NOMO-1 treated with DMSO at 0.1 percent for 48 hours (cell line): ENCODE measurements around the gene AGBL1.

Source experiments
- DNase-seq: peaks from one replicate; lab custom pipeline; 2025; ENCODE audit not compliant: unreplicated experiment; lab: John Stamatoyannopoulos, UW

Gene AGBL1

DNA sequence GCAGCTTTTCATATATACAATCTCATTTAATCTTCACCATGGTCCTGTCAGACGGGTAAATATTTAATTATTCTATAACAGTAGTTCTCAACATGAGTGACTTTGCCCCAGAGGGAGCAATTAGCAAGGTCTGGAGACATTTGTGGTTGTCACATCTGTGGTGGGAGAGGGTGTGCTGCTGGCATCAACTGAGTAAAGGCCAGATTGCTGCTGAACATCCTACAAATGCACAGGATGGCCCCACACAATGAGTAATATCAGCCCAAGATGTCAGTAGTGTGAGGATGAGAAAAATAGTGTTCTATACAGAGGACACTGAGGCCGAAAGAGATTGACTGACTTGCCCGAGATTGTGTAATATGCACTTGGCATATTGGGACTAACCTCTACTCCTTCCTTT lies 156.0 kb downstream of the AGBL1 start:
- no peak for DNase-seq

DNA sequence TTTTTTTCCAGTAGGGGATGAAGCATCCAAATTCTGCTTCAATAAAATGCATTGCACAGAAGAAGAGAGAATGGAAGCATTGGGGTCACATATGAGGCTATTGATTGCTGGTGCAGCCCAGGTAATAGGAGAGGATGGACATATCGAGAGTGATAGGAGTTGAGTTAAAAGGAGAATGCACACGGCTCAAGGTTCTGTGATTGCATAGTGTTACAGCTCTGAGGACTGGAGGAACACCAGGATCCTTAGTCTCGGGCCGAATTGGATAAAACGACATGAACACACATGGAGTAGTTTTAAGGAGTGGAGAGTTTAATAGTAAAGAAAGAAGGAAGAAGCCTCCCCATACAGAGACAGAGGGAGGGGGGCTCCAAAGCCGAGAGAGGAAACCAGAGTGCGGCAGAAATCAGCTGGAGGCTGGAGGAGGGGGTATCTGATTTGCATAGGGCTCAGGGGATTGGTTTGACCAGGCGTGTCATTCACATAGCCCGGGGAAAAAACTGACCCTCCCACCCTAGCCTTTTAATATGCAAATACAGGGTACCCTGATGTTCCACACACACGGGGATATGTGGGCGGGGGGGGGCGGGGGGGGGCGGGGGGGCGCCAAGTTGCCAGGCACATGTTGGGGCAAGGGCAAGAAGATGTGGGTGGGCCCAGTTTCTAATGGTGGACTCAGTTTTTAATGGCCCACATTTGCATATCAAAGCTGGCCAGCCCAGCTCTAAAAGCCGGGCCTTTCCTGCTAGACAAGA lies 156.9 kb downstream of the AGBL1 start:
- no peak for DNase-seq

DNA sequence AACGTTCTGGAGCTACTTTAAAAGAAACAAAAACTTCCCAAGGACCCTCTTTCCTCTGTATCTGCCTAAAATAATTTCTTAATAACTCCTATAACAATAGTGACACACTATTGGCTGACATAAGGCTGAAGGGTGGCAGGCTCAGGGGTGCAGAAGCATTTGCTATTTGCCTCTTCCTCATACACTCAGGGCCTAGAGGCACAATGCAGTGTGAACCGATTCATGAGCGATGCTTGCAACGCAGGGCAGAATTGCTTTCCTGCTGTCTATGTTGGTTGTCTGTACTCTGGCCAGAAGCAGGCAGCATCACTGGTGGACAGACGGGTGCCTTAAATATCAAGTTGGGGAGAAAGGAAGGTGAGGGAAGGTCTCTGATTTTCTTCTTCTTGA lies 157.4 kb downstream of the AGBL1 start:
- no peak for DNase-seq

DNA sequence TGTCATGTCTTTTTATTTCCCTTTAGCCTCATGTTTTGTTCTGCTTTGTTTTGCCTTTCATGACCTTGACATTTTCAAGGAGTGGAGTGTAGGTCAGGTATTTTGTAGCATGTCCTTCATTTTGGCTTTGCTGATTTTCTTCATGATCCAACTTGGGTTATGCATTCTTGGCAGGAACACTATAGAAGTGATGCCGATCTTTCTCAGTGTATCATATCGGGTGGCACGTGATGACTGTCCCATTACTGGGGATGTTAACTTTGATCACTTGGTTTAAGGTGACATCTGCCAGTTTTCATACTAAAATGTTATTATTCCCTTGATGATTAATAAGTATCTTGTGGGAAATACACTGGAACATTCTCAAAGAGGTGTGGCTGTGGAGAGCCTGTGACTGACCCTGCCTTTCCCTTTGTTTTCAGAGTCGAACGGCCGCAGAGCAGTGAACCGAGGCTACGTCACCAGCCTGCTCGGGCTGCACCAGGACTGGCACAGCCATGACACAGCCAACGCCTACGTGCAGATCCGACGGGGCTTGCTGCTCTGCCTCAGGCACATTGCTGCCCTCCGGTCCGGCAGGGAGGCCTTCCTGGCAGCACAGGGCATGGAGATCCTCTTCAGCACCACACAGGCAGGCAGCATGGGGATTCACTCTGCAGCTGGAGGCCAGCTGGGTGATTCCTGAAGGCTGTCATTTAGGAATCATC lies 167.7 kb downstream of the AGBL1 start:
- no peak for DNase-seq

DNA sequence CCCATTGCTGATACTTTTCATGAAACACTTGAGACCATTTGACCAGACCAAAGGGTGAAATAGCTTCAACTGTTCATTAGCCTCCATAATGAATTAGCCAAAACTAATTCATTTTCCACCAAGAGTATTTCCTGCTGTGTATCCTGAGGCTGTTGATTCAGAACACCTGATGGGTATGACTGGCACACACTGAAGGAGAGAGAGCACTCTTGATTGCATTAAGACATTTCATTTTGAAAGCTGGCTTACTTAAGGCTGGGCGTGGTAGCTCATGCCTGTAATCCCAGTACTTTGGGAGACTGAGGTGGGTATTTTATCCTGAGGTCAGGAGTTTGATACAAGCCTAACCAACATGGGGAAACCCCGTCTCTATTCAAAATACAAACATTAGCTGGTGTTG lies 175.6 kb downstream of the AGBL1 start:
- no peak for DNase-seq

DNA sequence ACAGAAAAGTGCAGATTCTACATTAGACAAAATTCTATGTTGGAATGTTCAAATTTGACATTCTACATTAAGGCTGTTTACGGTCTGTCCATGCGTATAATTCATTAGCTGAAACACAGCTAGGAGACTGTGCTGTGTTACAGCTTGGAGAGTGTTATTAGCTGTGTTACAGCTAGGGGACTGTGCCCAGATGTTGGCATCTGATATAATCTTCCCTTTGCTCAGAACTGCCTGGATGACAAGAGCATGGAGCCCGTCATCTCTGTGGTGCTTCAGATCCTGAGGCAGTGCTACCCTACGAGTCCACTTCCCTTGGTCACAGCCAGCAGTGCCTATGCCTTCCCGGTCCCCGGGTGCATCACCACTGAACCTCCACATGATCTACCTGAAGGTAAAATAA lies 177.0 kb downstream of the AGBL1 start:
- no peak for DNase-seq

DNA sequence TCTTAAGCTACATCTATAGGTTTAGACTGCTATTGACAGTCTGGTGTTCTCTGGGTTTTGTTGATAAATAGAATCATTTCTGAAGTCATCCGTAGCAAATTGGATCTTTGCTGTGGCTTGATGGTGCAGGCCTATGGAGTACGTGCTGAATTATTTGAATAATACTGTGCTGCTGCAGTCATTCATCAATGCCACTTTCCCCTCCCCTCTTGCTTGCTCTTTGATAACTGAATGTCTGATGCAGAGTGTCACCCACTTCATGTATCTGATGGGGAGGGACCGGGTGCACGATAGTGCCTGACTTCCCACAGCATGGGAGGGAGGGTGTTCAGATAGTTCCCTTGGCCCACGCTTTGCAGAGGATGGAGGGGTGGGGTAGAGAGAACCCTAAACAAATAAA lies 179.9 kb downstream of the AGBL1 start:
- DNase-seq = no peak

DNA sequence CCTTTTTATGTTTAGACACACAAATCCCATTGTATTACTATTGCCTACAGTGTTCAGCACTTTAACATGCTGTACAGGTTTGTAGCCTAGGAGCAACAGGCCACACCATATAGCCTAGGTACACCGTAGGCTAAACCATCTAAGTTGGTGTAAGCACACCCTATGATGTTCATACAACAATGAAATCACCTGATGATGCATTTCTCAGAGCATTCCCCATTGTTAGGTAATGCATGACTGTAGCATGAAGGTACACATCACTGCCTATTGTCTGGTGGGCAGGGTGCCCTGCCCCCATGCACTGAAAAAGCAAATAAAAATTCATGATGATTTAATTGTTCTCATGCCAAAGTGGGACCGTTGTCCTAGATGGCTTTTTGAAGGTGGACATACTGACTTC lies 183.6 kb downstream of the AGBL1 start:
- no peak for DNase-seq

DNA sequence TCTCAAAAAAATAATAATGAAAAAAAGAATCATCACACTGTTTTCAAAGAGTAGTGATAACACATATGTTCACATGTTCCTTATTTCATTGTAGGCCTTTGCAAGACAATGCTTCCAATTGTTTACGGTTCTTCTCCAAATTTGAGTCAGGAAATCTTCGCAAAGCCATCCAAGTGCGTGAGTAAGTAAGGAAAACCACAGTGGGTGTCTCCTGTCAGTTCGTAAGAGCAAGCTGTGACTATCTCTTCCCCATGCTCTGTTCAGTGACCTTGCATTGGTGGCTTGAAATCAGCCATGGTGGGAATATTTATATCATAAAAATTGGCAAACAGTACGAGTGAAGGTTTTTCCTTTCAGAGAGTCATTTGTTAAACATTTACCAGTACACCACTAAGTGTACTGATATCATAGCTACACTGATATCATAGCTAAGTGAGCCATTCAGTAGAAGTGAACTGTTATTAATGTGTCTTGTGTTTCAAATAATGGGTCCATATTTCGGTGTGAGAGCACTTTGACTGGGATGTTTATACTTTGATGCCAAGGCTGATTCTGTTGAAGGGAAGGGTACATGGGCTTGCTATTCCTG lies 187.3 kb downstream of the AGBL1 start:
- DNase-seq = no peak

DNA sequence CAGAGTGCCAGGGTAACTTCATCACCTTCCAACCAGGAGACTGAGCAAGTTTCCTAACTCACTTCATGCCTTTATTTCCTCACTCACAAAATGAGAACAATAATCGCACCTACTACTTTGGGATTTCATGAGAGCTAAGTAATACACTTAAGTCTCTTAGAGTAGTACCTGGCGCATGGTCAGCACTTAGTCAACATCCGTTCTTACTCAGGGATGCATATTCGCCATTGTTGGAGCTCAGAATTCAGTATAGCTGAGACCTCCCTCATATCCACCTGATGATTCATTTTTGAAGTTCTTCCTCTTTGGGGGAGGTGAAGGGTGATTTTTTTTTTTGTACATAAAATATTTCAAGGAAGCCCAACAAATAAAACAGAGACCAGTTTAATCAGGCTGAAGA lies 188.2 kb downstream of the AGBL1 start:
- DNase-seq = no peak

DNA sequence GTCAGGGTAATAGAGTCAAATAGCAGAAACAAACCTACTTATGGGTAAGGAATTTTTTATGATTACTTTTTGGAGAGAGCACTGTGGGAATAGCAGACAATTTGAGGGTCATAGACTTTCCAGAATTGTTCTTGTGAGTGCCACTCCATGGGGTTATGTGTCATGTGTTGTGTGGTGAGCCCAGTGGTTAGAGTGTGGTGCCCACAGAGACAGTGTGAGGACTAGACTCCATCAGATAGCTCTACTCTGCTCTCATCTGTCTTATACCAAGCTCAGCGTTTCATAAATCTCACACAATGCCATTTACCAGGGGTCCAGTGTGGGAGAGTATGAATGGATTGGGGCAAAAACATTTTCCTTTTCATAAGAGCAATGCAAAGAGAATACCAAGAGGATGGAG lies 188.9 kb downstream of the AGBL1 start:
- DNase-seq = no peak

DNA sequence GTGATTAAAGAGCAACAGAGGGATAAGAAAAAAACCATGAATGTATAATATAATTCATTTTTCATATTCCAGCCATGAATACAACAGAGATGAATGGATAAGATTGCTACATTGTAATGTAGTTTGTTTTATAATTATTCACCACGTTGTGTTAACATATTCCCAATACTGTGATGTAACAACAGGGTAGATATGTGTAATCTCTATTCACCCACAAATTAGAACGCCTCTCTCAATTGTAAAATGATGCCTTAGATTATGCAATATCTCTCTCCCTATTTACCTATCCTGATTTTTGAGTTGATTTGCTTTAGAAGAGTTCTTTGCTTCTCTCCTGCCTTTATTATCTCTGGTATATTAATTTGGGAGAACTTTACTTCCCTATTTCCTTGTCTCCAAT lies 193.6 kb downstream of the AGBL1 start:
- DNase-seq = no peak

DNA sequence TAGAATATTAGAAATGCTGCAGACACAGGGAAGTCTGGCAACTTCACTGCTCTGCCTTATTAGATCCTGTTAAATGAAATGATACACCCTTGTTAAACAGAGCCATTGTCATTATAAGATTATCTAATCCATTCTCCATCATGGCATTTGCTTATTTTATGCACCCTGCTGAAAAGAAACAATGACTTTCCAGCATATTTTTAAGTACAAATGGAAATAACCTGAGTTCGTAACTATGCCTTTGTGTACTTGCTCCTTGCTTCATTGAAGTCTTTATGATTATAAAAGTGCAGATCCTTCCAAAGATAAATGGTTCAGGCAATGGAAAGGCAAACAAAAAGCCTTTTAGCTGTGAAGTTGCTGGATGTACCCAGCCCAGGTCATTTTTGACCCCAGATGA lies 195.7 kb downstream of the AGBL1 start:
- DNase-seq = no peak

DNA sequence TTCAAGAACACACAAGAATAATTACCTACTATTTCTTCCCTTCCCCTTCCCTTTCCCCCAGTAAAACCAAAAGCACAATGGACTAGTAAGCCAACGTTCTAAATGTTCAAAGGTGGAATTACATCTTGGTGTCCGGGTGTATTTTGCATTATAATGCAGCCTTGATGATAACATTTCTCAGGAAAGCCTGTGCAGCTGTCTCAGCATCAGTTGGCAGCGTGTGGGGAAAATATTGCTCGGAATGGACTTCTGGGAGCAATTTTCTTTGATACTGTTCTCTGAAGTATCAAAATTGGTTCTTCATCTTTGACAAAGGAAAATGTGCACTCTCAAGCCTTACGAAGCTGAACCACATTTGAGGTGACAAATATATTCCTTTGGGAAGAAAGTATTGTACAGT lies 198.9 kb downstream of the AGBL1 start:
- DNase-seq = no peak

DNA sequence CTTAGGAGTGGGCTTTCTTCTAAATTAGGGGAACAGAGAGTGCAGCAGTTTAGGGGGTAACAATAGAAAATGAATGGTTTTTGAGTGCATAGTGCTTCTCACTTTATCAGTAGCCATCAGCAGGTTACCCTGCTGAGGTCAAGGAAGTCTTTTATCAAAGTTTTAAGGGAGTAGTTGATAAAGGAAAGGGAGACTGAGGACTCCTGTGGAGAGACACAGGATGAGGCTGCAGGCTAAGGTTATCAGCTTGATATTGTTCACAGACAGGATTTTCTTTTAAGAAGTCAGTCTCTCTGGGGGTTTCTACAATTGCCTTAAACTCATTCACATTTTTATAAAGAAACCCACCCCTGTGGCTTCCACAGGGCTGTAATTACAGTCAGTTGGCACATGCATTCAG lies 205.0 kb downstream of the AGBL1 start:
- DNase-seq = no peak

DNA sequence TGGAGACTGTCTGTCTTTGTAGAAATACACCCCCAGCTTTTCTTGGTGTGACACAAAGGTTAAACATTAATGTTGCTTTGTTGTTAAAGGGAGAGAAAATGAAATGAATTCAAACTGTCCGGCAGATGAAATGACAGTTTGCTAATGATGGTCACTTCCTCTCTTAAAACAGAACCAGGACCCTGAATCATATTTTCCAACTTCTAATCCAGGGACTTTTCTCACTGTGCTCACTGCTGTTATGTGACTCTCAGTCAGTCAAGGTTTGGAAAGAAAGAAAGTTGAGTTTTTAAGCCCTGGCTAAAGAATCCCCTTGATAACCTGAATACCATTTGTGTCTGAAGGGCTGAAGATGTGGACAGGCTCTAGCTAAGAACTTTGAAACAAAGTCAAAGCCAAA lies 215.8 kb downstream of the AGBL1 start:
- DNase-seq = no peak

DNA sequence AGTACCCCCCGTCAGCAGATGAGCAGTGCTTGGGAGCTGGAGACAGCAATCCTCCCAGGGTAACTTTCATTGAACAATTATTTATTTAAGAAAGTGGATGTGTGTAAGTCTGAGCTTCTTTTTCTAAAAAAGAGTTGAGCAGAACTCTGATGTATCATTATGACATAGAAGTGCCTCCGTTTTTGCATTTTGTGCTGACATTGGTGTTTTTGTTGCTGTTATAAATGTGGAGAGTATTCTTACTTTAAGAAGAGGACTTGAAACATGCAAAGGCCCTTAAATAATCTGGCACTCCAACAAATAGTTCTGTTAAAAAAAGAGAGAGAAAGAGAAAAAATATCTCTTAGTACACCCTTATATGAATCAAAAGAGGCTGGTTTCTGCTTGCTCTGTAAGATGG lies 217.1 kb downstream of the AGBL1 start:
- DNase-seq = no peak

DNA sequence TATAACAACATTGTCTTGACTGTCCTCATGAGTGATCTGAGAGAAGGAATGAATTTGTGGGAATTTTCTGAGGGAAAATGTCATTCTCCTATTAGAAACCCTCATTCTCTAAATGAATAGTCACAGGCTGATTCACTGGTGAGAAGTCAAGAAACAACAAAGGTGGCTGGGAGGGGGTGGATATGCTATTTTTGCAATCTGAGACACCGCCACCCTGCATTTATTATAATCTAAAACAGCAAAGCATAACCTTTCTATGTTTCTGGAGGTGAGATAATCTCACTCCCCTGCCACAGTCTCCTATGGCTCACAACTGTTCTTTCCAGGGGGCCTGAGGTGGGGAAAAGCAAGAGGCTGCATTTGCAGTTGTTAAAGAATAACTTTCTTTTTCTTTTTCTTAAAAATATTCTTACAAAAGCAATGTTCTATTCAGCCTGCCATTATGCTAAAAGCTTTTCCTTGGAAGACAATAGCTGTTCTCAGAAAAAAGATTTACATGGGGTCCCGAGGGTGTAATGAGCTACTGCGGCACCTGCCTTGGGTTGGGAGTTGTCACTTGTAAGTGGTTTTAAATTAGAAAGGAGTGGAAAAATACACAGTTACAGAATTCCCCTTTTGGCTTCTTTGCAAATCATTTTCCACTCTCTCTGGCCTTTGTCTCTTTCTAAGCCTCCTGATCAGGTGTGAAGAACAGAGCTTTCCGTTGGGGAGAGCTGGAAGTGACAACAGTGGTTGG lies 220.9 kb downstream of the AGBL1 start:
- no peak for DNase-seq

DNA sequence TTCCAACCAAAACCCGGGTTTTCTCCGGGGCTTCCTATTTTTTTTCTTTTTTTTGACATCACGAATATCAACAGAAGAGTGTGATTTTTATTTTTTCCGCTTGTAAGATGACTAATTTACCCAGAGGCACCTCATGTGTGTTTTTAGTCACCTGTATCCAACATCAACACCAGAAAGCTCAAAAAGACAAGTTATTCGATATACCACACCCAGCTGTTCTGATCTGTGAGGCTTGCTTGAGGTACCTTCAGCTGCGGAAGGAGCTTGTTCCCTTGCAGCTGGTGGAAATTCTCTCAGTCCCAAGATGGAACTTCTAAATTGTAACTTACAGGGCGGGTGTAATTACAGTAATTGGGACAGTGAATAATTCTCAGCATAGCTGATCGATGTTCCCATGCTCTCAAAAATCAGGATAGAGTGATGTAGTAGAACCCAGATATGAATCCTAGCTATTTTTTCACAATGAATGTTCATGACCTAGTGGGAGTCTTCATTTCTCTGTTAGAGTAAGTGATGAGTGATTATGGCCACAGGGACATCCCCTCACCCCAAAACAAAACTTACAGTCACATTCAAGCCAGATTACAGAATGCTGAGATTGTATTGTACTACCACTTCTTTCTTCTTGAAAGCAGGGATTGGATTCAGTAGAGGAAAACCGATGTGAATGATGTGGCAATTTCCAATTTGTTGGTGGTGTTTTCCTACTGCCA lies 232.1 kb downstream of the AGBL1 start:
- DNase-seq = no peak

DNA sequence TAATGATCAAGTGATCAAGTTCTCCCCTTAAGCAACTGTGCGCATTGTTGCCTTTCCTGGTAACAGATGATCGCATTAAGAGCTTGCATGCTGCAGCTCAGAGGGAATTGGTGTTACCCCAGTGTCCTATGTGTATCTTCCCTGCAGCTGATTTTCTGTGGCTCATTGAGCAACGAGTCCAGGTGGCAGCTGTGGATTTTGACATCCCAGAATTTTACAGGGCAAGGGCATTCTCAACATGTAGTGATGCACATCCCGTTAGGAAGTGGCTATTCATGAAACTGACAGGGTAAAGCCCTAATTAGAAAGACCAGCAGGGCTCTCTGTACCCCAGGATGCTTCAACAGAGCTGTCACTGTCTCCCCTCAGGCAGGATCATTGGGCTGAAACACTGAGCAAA lies 232.8 kb downstream of the AGBL1 start:
- DNase-seq = no peak

DNA sequence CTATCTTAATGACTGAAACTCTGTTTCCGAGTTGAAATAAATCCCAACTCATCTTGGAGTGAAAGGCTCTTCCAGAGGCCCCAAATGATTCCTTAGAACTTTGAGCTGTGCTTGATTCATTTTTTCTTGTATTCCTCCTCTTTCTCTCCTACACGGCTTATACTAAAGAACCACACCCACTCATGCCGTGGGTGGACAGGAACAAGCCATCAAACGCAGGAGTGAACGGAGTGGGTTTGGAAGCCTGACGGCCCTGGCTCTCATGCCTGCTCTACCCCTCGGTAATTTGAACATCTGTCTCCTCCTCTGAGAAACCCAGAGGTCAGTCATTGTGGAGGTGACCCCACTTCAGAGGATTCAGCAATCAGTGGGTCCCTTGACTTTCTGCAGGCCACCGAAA lies 236.5 kb downstream of the AGBL1 start:
- DNase-seq = no peak
